GM13977 (cell line): ENCODE results near the gene RTN3.

ENCODE experiments used
- DNase-seq: peaks from one replicate; pipeline ENCODE4 v3.0.0; 2012; ENCODE audit warnings: low spot score
- CTCF ChIP-seq: IDR thresholded peaks from 2 replicates; pipeline ENCODE4 v1.5.1; 2012; ENCODE audit warnings: mild to moderate bottlenecking, control low read depth; ENCODE audit not compliant: insufficient read depth; ENCODE audit errors: extremely low read depth, missing control alignments
- in situ Hi-C: fragments of 300-500 bp; cut with MboI; formaldehyde crosslinking; loops from one replicate; pipeline ENCODE4 v1.12.0; 2022; ENCODE audit warnings: low sequenced_read_pairs, low pct_unique_long_range_greater_than_20kb, mixed read lengths, inconsistent platforms; ENCODE audit not compliant: unreplicated experiment

RTN3 gene

GRCh38 chr11:63736864-63737263 is 55.6 kb downstream of the RTN3 start:
- no peak for TF ChIP-seq CTCF
- in situ Hi-C loops = loop anchor here (10.0 kb wide), 1 partner anchor 92 kb away; no protein-coding TSS in a partner anchor
- no peak for DNase-seq

- no peak for DNase-seq
- in situ Hi-C loops = loop anchor here (10.0 kb wide), 1 partner anchor 93 kb away; no protein-coding TSS in a partner anchor
- no peak for TF ChIP-seq CTCF
Observed at GRCh38 chr11:63737718-63738117, 56.4 kb downstream of the RTN3 start.

GRCh38 chr11:63738720-63739360 is 57.5 kb downstream of the RTN3 start:
- peak; percentile 39 for DNase-seq
- in situ Hi-C loops = loop anchor here (10.0 kb wide), 1 partner anchor 94 kb away; no protein-coding TSS in a partner anchor

GRCh38 chr11:63745304-63746170 is 64.2 kb downstream of the RTN3 start:
- no peak for DNase-seq
- TF ChIP-seq CTCF = no peak
- in situ Hi-C loops = no loop called here

More at GRCh38 chr11:63738720-63739360, 57.5 kb downstream of the RTN3 start:
- TF ChIP-seq CTCF = peak; percentile 81

GRCh38 chr11:63747011-63747410 is 65.7 kb downstream of the RTN3 start:
- in situ Hi-C loops = no loop called here
- no peak for TF ChIP-seq CTCF

GRCh38 chr11:63749624-63750023 is 68.3 kb downstream of the RTN3 start:
- TF ChIP-seq CTCF = no peak
- no peak for DNase-seq
- in situ Hi-C loops = no loop called here

More at GRCh38 chr11:63747011-63747410, 65.7 kb downstream of the RTN3 start:
- DNase-seq = no peak
